Mononuclear cell (primary cell): ENCODE data around the gene TMEM151A. TPM values are rescaled to one million over a fixed set of nuclear protein-coding genes. Genes with fewer than 3 reads are reported as not detected.
A peak's percentile ranks its signal among the peaks of the same experiment; 100 is the strongest.

Experiments used
- H3K27me3 ChIP-seq: 2 replicates; pipeline ENCODE4 v1.6.0; 2011; ENCODE audit warnings: low read length, control low read depth; ENCODE audit not compliant: insufficient read depth
- H3K4me1 ChIP-seq: 2 replicates; pipeline ENCODE4 v1.5.1; 2011; ENCODE audit warnings: mild to moderate bottlenecking, low read length, control low read depth; ENCODE audit not compliant: insufficient read depth
- H3K4me3 ChIP-seq: 2 replicates; pipeline ENCODE4 v1.5.1; 2011; ENCODE audit warnings: mild to moderate bottlenecking, low read length, moderate library complexity
- H3K9me3 ChIP-seq: 2 replicates; pipeline ENCODE4 v1.5.1; 2011; ENCODE audit warnings: low read depth, mild to moderate bottlenecking, control low read depth, low read length
- total RNA-seq: library from RNA; depleted of rRNA; stranded (reverse); fragments of >200 nt; gene quantifications from one replicate; pipeline ENCODE4 v1.2.3, GENCODE V29; 2012

Gene TMEM151A
- total RNA-seq, 1 donor, result 0.21 TPM

GRCh38 chr11:66336234-66337102, 44.8 kb downstream of the TMEM151A start, which contains the start of gene RIN1:
TSS of gene RIN1 (minus strand) at chr11:66336434. CDS start at chr11:66336402, 32 bp downstream.
- no peaks in the 10 kb centered on the region for H3K27me3 ChIP-seq
- peaks cover 30% of the 10 kb centered on the region for H3K4me1 ChIP-seq
- no peaks in the 10 kb centered on the region for H3K9me3 ChIP-seq
- peak within 1 kb of the TSS; percentile 49 for H3K4me3 ChIP-seq

GRCh38 chr11:66337103-66337899, 45.6 kb downstream of the TMEM151A start:
- Histone ChIP-seq H3K4me1 (peaks cover 30% of the 10 kb centered on the region), H3K27me3 (no peaks in the 10 kb centered on the region), H3K9me3 (no peaks in the 10 kb centered on the region), H3K4me3 (no peak overlapping the region)

- Histone ChIP-seq H3K9me3 (no peaks in the 10 kb centered on the region), H3K4me1 (peaks cover 35% of the 10 kb centered on the region), H3K27me3 (no peaks in the 10 kb centered on the region), H3K4me3 (no peak overlapping the region)
Observed at GRCh38 chr11:66338276-66339161, 46.8 kb downstream of the TMEM151A start.

GRCh38 chr11:66339162-66339675, 47.5 kb downstream of the TMEM151A start:
- Histone ChIP-seq H3K9me3 (no peaks in the 10 kb centered on the region), H3K4me3 (no peak overlapping the region), H3K27me3 (no peaks in the 10 kb centered on the region), H3K4me1 (peaks cover 42% of the 10 kb centered on the region)

GRCh38 chr11:66339686-66340483, 48.2 kb downstream of the TMEM151A start:
- H3K9me3 ChIP-seq, result no peaks in the 10 kb centered on the region
- H3K4me3 ChIP-seq, result no peak overlapping the region
- H3K4me1 ChIP-seq, result peaks cover 44% of the 10 kb centered on the region

GRCh38 chr11:66340596-66341501, 49.2 kb downstream of the TMEM151A start:
- H3K4me3 ChIP-seq, result no peak overlapping the region
- peaks cover 43% of the 10 kb centered on the region for H3K4me1 ChIP-seq
- no peaks in the 10 kb centered on the region for H3K27me3 ChIP-seq
- no peaks in the 10 kb centered on the region for H3K9me3 ChIP-seq

More at GRCh38 chr11:66339686-66340483, 48.2 kb downstream of the TMEM151A start:
- no peaks in the 10 kb centered on the region for H3K27me3 ChIP-seq

- Histone ChIP-seq H3K9me3 (no peaks in the 10 kb centered on the region), H3K4me3 (no peak overlapping the region), H3K27me3 (no peaks in the 10 kb centered on the region), H3K4me1 (peaks cover 43% of the 10 kb centered on the region)
Observed at GRCh38 chr11:66341502-66342126, 49.9 kb downstream of the TMEM151A start.

- H3K4me3 ChIP-seq, result no peak overlapping the region
Observed at GRCh38 chr11:66343176-66343575, 51.5 kb downstream of the TMEM151A start.

GRCh38 chr11:66344550-66345315, 53.0 kb downstream of the TMEM151A start, which contains the start of gene BRMS1:
TSS of gene BRMS1 (minus strand) at chr11:66345104. CDS start at chr11:66342234, 2,870 bp downstream.
- Histone ChIP-seq H3K9me3 (no peaks in the 10 kb centered on the region), H3K4me3 (peak within 1 kb of the TSS; percentile 87), H3K4me1 (peaks cover 46% of the 10 kb centered on the region), H3K27me3 (no peaks in the 10 kb centered on the region)

More at GRCh38 chr11:66343176-66343575, 51.5 kb downstream of the TMEM151A start:
- no peaks in the 10 kb centered on the region for H3K27me3 ChIP-seq
- H3K4me1 ChIP-seq, result peaks cover 44% of the 10 kb centered on the region
- no peaks in the 10 kb centered on the region for H3K9me3 ChIP-seq

- Histone ChIP-seq H3K9me3 (no peaks in the 10 kb centered on the region), H3K4me1 (peaks cover 46% of the 10 kb centered on the region), H3K4me3 (peak overlapping the region; percentile 87), H3K27me3 (no peaks in the 10 kb centered on the region)
Observed at GRCh38 chr11:66345316-66345649, 53.6 kb downstream of the TMEM151A start.
